LNCaP clone FGC (cell line): ENCODE measurements around the gene TMED9.

Experiments
- DNase-seq: peaks from one replicate; pipeline ENCODE4 v3.0.0-alpha.2; 2011; ENCODE audit warnings: low read depth
- H3K4me3 ChIP-seq: 2 replicates; pipeline ENCODE4 v1.5.1; 2011; ENCODE audit warnings: mild to moderate bottlenecking, low read depth, low read length, control low read depth
- CTCF ChIP-seq: IDR thresholded peaks from 2 replicates; pipeline ENCODE4 v1.5.1; 2012; ENCODE audit warnings: mild to moderate bottlenecking; ENCODE audit not compliant: control insufficient read depth, insufficient read depth; ENCODE audit errors: extremely low read depth

The TMED9 gene

DNA sequence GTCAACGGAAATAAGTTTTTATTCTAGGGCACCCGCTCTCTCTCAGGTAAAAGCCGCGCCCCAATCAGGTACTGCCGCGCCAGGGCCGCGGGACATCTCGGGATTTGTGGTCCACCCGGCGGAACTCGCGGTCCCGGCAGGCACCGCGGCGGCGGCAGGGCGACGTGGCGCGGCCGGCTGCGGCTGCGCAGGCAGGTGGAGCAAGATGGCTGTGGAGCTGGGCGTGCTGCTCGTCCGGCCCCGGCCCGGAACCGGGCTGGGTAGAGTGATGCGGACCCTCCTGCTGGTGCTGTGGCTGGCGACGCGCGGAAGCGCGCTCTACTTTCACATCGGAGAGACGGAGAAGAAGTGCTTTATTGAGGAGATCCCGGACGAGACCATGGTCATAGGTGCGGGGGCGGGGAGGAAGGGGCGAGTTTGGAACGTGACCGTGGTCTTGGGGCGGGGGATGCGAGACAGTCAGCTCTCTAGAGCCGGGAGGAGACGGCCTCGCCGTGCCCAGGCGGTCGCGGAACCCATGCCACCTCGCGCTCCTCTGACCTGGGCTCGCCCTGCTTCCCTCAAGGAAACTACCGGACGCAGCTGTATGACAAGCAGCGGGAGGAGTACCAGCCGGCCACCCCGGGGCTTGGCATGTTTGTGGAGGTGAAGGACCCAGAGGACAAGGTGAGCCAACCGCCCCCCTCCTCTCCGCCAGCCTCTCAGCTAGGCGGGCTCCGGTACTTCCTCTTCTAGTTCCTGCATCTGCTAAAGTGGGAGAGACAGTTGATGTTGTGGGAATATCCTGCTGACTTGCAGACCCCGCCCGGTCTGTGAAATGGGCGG lies at the start of gene TMED9:
TSS of gene TMED9 (plus strand) at position 194 of the 825 bp plus-strand sequence. CDS start at position 206, 12 bp downstream.
- peak; percentile 48 for DNase-seq
- H3K4me3 ChIP-seq: peak within 1 kb of the TSS; percentile 83
- TF ChIP-seq CTCF: no peak

DNA sequence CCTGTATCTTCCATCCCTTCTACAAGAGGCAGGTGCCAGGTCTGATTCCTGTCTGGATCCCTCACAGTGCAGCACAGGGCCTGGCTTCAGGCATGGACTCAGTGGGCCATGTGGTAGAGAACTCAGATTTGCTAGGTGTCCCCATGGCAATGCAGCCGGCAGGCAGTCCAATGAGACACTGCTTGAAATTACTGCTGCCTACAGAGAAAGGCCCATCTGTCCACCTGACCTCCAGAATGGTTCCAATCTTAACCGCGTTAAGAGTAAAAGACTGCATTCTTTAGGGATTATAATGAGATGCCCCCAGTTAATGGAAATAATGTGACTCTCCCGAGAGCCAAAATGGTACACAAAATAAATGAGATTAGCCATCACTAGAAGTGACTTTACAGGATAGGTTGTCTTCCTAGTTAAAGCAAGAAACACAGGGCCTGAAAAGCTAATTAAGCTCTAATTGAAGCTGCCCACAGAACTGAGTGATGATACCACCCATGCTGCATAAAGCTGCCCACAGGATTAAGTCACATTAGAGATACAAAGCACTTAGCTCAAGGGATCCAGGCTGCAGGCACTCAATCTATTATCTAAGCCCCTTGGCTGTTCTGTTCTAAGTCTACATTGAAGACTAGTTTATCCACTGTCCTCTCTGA lies 49.1 kb upstream of the TMED9 start:
- H3K4me3 ChIP-seq: no peak overlapping the region
- no peak for DNase-seq
- no peak for TF ChIP-seq CTCF

GRCh38 chr5:177545487-177546257 lies 46.3 kb upstream of the TMED9 start:
- no peak for DNase-seq
- no peak for TF ChIP-seq CTCF
- no peak overlapping the region for H3K4me3 ChIP-seq

GRCh38 chr5:177546258-177546741 lies 45.7 kb upstream of the TMED9 start:
- H3K4me3 ChIP-seq: no peak overlapping the region
- no peak for TF ChIP-seq CTCF
- no peak for DNase-seq

- no peak for DNase-seq
- no peak for TF ChIP-seq CTCF
- no peak overlapping the region for H3K4me3 ChIP-seq
These were observed 44.3 kb upstream of the TMED9 start for GRCh38 chr5:177547736-177548135.

- DNase-seq: no peak
- TF ChIP-seq CTCF: no peak
- H3K4me3 ChIP-seq: no peak overlapping the region
These were observed 43.5 kb upstream of the TMED9 start for GRCh38 chr5:177548495-177548894.
